Measurements from ENCODE around the gene REELD1. TPM values are rescaled to one million over a fixed set of nuclear protein-coding genes. Genes with fewer than 3 reads are reported as not detected.

The REELD1 gene
- total RNA-seq, 1 experiment from 2014 or later = 0.25 TPM

GRCh38 chr4:146243141-146243882, 29.0 kb downstream of the REELD1 start:
- Histone ChIP-seq H2AFZ (ENCODE audit: low read depth, low read length, poor library complexity, severe bottlenecking) (no peak overlapping the region), H3K4me2 (ENCODE audit: low read length) (peak overlapping the region; percentile 27; the same call in 1 of the 2 replicates), H3K79me2 (ENCODE audit: insufficient read depth, low read length) (no peaks in the 10 kb centered on the region), H3K9me3 (ENCODE audit: control insufficient read depth in 1 of 2, insufficient read depth in 1 of 2, low read depth in 1 of 2, low read length in 2 of 2) (no peaks in the 10 kb centered on the region), H3K27ac (ENCODE audit: low read depth, low read length) (no peak overlapping the region), H3K36me3 (ENCODE audit: control insufficient read depth in 1 of 2, insufficient read depth in 2 of 2, low read length in 2 of 2) (no peaks in the 10 kb centered on the region), H4K20me1 (ENCODE audit: insufficient read depth) (no peaks in the 10 kb centered on the region), H3K9me2 (ENCODE audit: insufficient read depth) (no peaks in the 10 kb centered on the region), H3K9ac (ENCODE audit: low read length) (no peak overlapping the region), H3K4me1 (ENCODE audit: control insufficient read depth in 1 of 2, insufficient read depth in 2 of 2, low read length in 2 of 2) (peaks cover 12 to 31% of the 10 kb centered on the region in 2 experiments), H3K4me3 (replicated peaks in 1 of 2; ENCODE audit: low read depth in 1 of 2, low read length in 2 of 2) (no peak overlapping the region), H3K27me3 (ENCODE audit: insufficient read depth, low read length) (no peaks in the 10 kb centered on the region)
- no peak for DNase-seq (ENCODE audit: low read depth, low spot score)
- ATAC-seq = no peak
- ChIA-PET RAD21 (ENCODE audit: low non-redundant PET in 1 of 2, low total read pairs in 2 of 2, uncharacterized antibody in 2 of 2, unreplicated experiment in 2 of 2) (no interaction called here), CTCF (no interaction called here), POLR2A (no interaction called here)
- intact Hi-C loops (cut with micrococcal nuclease) = loop anchor here (2.0 kb wide), 1 partner anchor 93 kb away; no protein-coding TSS in a partner anchor
- BruUV-seq (replicated peaks) = no TSS peak
- TF ChIP-seq, protein P1, sequence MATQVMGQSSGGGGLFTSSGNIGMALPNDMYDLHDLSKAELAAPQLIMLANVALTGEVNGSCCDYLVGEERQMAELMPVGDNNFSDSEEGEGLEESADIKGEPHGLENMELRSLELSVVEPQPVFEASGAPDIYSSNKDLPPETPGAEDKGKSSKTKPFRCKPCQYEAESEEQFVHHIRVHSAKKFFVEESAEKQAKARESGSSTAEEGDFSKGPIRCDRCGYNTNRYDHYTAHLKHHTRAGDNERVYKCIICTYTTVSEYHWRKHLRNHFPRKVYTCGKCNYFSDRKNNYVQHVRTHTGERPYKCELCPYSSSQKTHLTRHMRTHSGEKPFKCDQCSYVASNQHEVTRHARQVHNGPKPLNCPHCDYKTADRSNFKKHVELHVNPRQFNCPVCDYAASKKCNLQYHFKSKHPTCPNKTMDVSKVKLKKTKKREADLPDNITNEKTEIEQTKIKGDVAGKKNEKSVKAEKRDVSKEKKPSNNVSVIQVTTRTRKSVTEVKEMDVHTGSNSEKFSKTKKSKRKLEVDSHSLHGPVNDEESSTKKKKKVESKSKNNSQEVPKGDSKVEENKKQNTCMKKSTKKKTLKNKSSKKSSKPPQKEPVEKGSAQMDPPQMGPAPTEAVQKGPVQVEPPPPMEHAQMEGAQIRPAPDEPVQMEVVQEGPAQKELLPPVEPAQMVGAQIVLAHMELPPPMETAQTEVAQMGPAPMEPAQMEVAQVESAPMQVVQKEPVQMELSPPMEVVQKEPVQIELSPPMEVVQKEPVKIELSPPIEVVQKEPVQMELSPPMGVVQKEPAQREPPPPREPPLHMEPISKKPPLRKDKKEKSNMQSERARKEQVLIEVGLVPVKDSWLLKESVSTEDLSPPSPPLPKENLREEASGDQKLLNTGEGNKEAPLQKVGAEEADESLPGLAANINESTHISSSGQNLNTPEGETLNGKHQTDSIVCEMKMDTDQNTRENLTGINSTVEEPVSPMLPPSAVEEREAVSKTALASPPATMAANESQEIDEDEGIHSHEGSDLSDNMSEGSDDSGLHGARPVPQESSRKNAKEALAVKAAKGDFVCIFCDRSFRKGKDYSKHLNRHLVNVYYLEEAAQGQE (IDR thresholded peaks at IDR 0.05; ENCODE audit: low read depth) = no peak
- peak in 2 of 3 experiments; percentile 81 to 85; a peak in 4 of 6 replicates for TF ChIP-seq CTCF (IDR thresholded peaks at IDR 0.05 in 2 of 3, conservative IDR thresholded peaks at IDR 0.05 in 1 of 3; ENCODE audit: borderline replicate concordance in 1 of 3, insufficient read depth in 1 of 3, low read depth in 2 of 3, low read length in 2 of 3)

All from HCT116 (cell line).